DMS 273 treated with DMSO at 0.1 percent for 48 hours (cell line): Measurements from ENCODE around the gene TMEM107.

Experiments
- DNase-seq: peaks from one replicate; lab custom pipeline; 2025; lab: John Stamatoyannopoulos, UW

Gene TMEM107

DNA sequence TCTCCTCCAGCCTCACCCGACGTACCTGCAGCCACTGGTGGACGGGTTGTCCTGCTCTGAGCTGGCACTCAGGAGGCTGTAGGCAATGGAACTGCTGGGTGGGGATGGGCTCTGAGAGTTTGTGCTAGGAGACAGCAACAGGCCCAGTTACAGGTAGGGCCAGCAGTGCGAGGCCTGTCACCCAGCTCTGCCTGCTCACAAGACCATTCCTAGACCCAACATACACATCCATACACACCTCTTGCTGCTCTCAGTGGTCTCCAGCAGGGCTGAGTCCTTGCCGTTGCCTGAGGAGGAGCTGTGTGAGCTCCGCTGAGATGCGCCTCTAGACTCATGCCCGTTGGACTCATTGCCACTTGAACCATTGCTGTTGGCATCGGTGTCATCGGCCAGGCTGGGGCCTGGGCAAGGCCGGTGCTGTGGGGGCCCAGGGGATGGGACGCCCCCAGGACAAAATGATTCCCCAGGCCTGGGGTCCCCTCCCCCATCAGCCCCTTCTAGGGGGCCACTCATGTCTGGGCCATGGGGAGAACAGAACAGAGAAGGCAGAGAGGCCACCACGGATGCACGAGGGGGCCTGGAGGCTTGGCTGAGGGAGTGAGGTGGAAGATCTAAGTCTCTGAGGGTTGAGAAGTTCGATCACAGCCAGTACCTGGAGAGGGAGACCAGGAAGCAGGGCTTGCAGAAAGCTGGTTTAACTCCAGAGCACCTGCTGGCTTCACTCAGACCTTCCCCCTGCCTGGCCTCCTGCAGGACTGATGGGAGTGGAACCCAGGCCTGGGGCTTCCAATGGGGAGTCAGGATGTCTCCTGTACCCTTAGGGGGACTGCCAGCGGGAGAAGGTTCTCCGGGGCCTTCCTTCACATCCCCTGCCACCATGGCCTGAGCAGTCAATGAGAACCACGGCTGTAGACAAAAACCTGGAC is 25.7 kb downstream of the TMEM107 start:
- no peak for DNase-seq

DNA sequence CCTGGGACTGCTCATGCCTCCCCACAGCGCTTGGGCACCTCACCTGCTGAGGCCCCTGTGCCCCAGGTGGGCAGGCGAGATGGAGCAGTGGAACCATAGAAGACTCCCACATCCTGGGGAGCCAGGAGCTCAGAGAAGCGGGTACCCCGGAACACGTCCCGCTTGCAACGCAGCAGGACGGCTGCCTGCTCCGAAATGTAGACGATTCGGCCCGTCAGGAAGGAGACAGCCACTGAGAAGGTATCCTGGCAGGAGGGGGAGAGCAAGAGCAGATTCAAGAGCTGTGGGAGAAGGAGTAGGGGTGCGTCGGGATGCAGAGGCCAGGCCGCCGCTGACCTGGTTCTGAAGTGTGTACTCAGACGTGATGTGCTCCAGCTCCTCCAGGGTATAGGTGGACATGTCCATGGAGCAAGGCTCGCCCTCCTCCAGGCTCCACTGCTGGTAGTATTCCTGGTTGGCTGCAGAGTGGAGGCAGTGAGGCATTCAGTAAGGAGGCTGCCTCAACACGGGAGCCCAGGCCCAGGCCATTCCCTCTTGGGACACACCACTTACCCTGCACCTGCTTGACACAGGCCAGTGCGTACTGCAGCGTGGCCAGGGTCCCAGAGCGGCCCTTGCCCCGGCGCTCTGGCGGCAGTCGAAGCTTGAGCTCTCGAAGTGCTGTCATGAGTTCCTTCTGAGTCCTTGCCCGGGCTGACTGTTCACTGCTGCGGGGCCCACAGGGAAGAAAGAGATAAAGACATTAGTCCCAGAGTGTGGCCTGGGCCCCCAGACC is 26.6 kb downstream of the TMEM107 start:
- no peak for DNase-seq

DNA sequence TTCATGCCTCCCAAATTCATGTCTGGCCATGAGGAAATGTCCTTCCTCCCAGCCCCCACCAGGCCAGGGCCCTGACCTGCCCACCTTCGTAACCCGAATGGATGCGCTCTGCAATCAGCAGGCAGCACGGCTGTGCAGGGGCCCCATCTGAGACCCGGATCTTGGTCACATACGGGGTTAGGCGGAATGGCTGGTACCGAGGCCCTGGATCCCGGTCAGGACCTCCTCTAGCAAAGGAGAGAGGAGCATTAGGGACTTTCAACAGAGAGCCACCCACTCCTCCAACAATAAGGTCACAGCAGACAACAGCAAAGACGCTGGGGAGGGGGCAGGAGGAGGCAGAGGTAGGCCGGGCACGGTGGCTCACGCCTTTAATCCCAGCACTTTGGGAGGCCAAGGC is 27.6 kb downstream of the TMEM107 start:
- DNase-seq = no peak

DNA sequence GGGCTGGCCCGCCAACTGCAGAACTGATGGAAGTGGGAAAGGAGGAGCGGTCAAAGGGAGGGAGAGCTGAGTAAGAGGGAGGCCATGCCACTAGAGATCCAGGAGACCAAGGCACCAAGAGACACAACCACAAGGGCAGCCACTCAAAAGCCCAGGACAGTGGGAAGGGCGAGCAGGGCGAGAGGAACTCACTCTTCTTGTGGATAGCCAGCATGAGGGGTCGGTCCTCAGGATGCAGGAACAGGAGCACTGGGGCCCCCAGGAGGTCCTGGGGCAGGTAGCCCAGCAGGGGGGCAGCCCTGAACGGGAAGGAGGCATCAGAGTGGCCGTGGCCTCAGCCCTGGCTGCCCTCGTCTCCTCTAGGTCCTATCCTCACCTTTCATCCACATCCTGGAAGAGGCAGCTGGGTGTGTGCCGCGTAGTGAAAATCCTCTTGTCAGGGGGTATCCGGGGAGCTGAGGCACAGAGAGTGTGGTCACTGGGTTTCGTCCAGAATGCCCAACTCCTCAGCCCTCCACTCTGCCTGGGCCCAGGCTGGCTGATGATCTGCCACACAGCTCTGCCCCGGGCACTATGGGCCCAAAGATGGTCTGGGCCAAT is 28.3 kb downstream of the TMEM107 start:
- no peak for DNase-seq

DNA sequence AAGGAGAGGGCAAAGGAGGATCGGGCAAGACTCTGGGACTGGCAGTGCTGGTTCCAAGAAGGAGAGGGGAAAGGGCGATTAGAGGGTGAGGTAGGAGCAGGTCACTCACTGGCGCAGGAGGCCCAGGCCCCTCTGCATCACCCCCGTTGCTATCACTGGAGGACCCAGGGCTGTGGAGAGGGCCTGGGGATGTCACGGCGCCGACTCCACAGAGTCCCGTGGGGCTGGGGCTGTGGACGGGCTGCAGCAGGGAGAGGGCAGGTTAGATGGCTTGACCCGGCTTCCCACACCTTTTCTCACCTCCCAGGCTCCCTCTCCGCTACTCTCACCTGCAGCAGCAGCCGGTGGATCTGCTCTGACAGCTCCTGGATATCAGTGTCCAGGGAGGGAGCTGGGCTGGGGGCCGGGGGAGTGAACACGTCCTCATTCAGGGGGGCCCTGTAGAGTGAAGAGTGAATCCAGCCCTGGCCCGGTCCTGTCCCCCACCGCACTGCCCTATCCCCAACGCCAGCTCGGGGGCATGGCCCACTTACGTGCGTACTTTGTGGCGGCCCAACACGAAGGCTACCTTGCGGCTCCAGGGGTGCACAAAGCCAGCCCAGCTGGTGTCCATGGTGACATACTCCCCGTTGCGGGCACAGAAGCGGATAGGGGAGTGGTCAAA is 28.9 kb downstream of the TMEM107 start:
- no peak for DNase-seq

DNA sequence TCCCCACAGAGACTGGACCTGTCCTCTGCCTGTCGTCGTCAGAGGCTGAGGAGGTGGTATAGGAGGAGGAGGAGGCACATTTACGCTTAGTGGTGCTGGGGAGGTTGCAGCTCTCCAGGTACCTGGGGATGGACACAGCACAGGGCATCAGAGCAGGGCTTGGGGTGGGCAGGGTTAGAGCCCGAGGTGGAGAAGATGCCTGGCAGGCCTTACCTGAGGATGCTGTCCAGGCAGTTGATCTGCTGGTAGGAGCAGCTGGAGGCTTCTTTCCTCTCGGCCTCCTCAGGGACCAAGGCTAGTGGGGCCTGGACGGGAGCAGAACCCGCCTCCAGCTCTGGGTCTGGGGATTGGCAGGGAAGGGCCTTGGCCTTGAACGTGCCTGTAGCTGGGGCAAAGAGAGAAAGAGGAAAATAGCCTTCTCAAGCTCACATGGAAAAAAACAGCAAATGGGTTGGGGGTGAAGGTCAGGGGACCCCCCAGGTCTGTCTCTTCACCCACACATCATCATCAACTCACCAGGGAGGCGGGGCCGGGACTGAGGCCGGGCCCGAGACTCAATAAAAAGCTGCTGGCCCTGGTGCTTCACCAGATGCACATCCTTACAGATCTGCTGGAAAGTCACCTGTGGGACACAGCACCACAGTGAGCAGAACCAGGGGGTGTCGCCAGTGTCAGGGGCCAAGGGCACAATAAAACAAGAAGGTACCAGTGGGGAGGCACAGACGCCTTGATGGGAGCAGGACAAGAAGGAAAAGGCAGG is 29.6 kb downstream of the TMEM107 start:
- DNase-seq = no peak

DNA sequence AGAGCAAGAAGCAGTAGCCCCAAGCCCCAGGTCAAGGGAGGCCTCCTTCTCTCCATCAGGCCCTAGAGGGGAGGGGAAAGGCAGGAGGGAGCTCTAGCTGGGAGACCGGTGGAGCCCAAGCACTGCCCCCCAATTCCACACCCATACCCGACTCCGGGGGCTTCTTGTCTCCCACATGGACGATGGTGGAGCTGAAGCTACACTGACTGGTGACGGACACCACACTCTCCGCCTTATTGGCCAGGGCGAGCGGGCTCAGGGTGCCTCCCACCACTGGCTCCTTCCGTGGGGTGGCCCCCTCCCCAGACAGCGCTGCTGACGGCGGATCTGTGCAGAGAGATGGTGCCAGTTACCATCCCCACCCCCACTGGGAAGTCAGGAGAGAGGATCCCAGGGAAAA is 30.4 kb downstream of the TMEM107 start:
- no peak for DNase-seq

DNA sequence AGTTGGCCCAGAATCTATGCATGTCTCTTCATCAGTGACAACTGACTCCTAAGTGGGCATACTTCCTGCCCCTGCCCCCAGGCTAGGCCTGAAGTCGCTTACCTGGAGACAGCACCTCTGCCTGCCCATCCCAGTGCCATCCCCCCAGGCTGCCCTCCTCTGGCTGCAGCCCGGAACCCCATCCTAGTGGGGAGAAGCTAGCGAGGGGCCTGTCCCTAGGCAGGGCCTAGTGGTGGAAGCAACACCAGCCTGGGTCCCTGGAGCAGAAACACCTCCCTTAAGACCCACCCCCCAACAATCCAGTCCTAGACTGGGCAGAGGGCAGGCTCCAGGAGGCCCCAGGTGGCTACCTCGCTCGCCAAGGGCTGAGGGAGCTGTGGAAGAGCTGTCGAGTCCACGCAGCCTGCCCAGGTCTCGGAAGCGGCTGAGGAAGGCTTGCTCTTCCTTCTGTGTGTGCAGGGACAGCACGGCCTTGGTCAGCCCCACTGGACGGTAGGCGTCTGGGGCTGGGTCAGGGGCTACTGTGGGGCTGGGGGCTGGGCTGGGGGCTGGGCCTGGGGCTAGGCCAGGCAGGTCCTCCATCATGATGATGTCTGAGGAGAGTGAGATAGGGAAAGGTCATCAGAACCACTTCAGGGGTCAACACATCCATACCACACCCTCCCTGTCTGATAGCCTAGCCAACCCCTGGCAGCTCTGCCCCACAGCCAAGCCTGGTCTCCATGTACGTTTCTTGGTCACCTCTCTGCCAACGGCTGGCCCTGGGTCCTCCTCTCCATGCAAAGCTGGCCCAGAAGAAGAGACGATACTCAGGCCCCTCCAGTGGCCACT is 31.6 kb downstream of the TMEM107 start:
- no peak for DNase-seq

DNA sequence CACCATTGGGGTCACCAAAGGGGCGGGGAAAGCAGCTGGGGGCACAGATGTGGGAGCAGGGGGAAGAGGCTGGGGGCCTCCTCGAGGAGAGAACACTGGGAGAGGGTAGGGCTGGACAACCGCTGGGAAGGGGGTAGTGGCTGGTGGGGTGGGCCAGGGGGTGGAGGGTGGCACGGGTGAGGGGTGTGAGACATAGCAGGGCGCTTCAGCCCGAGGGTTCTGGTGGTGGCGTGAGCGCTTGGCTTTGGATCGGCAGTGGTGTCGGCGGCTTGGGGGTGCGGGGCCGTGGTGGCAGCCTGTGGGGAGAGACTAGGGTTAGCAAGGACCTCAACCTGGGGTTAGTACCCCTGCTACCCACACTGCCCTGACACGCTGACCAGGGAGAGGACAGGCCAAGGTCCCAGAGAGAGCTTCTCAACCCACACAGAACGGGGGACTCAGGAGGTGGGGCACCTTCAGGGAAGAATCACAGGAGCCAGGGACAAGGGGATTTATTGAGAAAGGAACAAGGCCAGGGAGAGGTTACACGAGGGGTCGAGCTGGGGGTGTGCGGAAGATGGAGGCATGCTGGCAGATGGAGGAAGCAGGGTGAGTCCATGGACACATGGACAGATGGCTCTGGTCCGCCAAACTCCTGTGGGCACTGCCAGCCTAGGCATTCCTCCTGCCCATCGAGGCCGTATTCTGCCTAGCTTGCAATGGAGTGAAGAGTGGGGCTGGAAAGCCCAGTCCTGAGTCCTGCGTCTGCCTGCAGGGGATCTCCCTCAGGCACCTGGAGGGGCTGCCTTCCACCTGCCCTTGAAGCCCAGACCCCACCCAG is 32.4 kb downstream of the TMEM107 start:
- no peak for DNase-seq

DNA sequence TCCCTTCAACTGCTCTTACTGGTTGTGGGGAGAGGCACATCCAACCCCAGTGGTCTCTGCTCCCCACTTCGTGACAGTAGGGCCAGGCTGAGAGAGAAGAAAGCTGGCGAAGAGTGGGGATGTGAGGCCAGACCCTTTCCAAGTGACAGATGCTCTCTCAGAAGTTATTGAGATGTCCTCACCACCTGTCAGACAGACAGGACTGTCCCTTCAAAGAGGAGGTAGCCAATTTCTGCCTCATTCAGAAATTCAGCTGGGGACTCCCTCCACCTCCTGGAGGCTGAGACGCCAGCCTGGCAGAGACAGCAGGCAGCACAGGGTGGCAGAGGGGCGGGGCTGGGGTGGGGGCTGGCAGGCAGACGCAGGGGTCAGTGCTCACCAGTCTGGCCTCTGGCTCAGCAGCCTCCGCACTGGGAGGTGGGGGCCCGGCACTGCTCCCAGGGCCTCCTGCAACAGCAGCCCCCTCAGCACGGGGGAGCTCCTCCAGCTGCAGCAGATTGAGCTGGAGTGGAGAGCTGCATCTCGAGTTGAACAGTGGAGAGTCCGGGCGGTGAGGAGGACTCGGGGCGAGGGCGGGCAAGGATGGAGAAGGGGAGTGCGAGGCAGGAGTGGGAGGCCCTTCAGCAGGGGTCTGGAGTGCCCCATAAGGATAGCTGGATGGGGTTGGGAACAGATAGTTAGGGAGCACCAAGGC is 33.1 kb downstream of the TMEM107 start:
- DNase-seq = no peak

DNA sequence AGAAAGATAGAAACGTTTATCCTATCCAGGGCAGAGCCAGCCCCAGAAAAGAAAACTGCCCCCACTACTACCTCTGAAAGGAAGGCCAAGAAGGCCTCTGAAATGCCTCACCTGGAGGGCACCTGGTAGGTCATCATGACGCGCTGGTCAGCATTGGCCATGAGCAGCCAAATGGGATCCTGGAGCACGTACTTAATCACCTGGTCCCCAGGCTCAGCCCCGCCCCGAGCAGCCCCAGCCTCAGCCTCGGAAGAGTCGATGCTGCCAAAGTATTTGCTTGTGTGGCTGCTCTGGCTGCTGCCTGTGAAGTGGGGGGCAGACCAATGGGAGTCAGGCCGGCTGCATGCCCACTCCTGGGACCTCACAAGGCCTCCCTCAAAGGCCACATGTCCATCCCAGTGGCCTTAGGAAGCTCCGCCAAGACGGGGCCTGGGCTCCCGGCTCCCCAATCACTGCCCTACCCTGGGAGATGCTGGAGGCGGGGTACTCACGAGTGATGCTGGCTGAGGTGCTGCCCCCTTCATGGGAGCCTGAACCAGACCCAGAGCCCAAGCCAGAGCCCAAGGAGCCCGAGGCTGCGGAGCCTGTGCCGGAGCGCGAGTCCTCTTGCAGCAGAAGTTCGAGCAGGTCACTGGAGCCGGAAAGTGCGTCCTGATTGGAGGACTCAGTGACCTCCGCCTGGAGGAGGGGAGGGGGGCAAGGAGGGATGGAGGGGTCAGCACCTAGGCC is 33.9 kb downstream of the TMEM107 start:
- no peak for DNase-seq

DNA sequence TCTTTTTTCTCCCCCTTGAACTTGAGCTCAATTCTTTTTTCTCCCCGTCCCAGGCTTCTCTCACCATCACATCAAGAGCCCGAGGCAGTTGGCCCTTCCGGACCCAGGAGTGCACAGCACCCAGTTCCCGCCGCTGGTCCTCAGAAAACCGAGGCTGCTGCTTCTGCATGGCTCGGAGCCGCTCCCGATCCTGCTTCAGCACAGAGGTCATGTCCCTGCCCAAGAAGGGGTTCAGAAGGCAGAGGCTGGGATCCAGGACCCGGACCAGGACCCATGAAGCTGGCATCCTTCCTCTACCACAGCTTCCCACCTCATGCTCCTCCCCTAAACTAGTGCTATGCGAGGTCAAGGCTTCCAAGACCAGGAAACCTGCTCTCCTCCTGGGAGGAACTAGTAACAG is 34.4 kb downstream of the TMEM107 start:
- no peak for DNase-seq

DNA sequence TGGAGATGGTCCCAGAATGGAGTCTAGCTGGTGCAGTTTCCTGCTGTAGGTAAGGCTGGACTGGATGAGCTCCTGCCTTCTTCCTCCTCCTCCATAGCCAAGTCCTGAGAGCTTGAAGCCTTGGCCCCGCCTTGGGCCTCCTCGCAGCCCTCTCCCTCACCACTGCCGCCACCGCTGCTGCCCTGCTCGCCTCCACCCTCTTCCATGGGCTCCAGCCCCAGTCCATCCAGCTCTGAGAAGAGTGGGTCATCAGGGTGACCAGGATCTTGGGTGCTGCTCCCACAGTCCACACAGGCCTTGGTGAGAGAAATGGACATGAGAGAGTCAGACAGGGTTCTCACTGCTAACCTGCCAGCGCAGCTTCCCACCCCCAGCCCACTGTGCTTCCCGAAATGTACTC is 35.1 kb downstream of the TMEM107 start:
- no peak for DNase-seq

DNA sequence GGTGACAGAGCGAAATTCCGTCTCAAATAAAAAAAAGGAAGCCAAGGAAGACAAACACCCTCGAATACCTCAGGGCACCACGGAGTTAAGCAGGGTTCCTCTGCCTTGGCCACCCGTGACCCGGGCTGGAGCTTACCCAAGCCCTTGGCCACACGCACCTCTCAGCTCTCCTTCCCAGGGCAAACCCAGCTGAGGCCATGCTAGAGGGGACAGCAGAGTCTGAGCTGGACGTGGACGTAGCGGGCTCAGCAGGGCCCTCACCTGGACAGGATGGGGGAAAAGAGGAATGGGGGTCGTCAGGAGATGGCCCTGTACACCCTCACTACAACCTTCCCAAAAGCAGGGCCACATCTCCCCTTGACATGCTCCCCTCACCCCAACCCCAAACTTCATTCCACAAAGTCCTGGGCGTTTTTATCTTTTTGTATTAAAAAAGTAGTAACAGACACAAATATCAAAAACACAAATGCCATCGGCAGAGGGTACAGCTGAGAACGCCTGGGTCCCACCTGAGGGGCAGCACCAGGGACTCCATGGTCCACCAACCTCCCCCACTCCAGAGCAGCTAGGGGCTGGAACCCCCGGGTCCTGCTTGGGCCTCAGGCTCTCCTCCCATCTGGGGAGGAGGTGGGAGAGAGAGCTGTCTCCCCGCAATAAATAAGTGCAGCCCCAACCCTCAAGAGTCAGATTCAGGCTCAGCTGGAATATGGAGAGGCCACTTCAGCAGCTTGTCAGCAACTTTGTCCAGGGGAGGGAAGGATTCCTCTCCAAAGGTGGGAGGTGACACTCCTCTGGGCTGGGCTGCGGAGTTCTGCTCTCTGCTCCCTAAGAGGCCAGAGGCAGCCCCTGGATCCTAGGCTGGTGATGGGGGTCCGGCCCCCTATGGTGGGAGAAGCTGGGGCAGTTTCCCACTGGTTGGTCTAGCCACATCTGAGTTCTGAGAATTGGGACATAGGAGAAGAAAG is 35.8 kb downstream of the TMEM107 start:
- DNase-seq = no peak

DNA sequence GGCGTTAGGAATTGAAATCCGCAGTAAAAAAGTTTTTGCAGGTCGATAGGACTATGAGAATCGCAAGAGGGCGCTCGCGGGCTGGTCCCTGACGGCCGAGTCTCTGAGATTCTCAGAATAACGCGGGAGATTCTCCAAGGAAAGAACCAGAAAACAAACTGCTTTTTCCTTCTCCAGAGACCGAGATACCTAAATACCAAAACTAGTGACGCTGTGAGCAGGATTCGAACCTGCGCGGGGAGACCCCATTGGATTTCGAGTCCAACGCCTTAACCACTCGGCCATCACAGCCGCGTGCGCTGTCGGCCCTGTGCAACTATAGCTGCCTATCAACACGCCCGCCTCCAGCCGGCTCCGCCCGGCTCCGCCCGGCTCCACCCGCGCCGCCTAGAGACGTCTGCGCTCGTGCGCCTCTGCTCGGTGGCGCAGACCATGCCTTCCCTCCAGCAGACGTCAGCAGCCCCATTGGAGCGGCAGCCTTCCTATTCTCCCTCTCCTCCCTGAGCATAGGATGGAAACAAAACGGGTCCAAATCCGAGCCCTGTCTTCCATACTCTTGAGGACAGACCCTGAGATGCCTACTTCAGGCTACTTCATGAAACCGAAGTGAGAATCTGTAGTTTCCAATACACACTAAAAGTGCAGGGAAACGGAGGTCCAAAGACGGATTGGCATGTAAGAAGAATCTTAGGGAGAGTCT is 37.4 kb downstream of the TMEM107 start:
- DNase-seq = peak; percentile 91

DNA sequence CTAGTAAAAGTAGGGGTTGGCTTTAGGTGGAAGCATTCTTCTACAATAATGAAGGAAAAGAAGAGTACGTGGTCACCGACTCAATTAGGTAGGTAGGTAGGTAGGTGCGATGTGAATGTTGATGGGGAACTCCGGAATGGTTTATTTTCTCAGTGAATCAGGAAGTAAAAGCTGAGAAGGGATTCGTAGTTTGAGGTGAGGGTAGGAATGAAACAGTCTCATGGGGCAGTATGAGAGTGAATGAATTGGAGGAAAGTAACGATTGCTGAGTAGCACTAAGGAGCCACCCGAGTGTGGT is 37.9 kb downstream of the TMEM107 start:
- DNase-seq = no peak
